ENCODE measurements around the gene ICAM3.

ICAM3 gene

GRCh38 chr19:10334588-10335351 lies 4.7 kb downstream of the ICAM3 start:
- peak overlapping the region; percentile 16 to 39 for H3K4me3 Mint-ChIP-seq
- H3K27me3 Mint-ChIP-seq = no peaks in the 10 kb centered on the region
- no peaks in the 10 kb centered on the region for H3K9me3 Mint-ChIP-seq
- H3K4me1 Mint-ChIP-seq = peaks cover 33 to 61% of the 10 kb centered on the region in 2 donors
- DNase-seq (no peak), ATAC-seq (replicated peaks) (no peak)
- H3K27ac Mint-ChIP-seq = peak overlapping the region; percentile 51
- H3K36me3 Mint-ChIP-seq = peaks cover 27 to 47% of the 10 kb centered on the region in 2 donors

GRCh38 chr19:10333758-10334587 lies 5.5 kb downstream of the ICAM3 start:
- Mint-ChIP-seq H3K4me1 (peaks cover 28 to 56% of the 10 kb centered on the region in 2 donors), H3K27me3 (no peaks in the 10 kb centered on the region), H3K27ac (peak overlapping the region; percentile 99), H3K36me3 (peaks cover 34 to 50% of the 10 kb centered on the region in 2 donors), H3K4me3 (peak overlapping the region; percentile 95 to 98), H3K9me3 (no peaks in the 10 kb centered on the region)
- no peak for DNase-seq
- ATAC-seq (replicated peaks) = peak; percentile 6 to 20

- Mint-ChIP-seq H3K4me1 (peaks cover 21 to 48% of the 10 kb centered on the region in 2 donors), H3K27me3 (no peaks in the 10 kb centered on the region), H3K27ac (peak within 1 kb of the TSS; percentile 99), H3K9me3 (no peaks in the 10 kb centered on the region), H3K4me3 (peak within 1 kb of the TSS; percentile 95 to 98), H3K36me3 (peaks cover 40 to 43% of the 10 kb centered on the region in 2 donors)
- ATAC-seq (replicated peaks) (peak; percentile 95 to 96), DNase-seq (peak; percentile 93)
Observed at GRCh38 chr19:10332965-10333757, 6.3 kb downstream of the ICAM3 start, which contains the start of gene RAVER1. RAVER1 (minus strand) TSS chr19:10333529; CDS start chr19:10333507, 22 bp downstream.

- Mint-ChIP-seq H3K4me1 (peaks cover 24 to 45% of the 10 kb centered on the region in 2 donors), H3K36me3 (peaks cover 44 to 49% of the 10 kb centered on the region in 2 donors), H3K27me3 (no peaks in the 10 kb centered on the region), H3K4me3 (peak overlapping the region; percentile 95 to 98), H3K27ac (peak overlapping the region; percentile 99), H3K9me3 (no peaks in the 10 kb centered on the region)
- ATAC-seq (replicated peaks) (no peak), DNase-seq (no peak)
Observed at GRCh38 chr19:10332158-10332964, 7.1 kb downstream of the ICAM3 start.

GRCh38 chr19:10329555-10329954 lies 9.9 kb downstream of the ICAM3 start:
- Mint-ChIP-seq H3K9me3 (no peaks in the 10 kb centered on the region), H3K4me1 (peaks cover 22 to 33% of the 10 kb centered on the region in 2 donors), H3K36me3 (peaks cover 36 to 43% of the 10 kb centered on the region in 2 donors), H3K27me3 (no peaks in the 10 kb centered on the region), H3K4me3 (no peak overlapping the region), H3K27ac (peak overlapping the region; percentile 51)
- DNase-seq (no peak), ATAC-seq (replicated peaks) (no peak)

- no peak for ATAC-seq (replicated peaks)
- Mint-ChIP-seq H3K9me3 (no peaks in the 10 kb centered on the region), H3K27ac (no peak overlapping the region), H3K36me3 (peaks cover 36 to 43% of the 10 kb centered on the region in 2 donors), H3K4me1 (peaks cover 18 to 25% of the 10 kb centered on the region in 2 donors), H3K4me3 (no peak overlapping the region), H3K27me3 (no peaks in the 10 kb centered on the region)
- DNase-seq = no peak
Observed at GRCh38 chr19:10328558-10329429, 10.6 kb downstream of the ICAM3 start.

GRCh38 chr19:10327793-10328192 lies 11.6 kb downstream of the ICAM3 start:
- no peaks in the 10 kb centered on the region for H3K9me3 Mint-ChIP-seq
- H3K27ac Mint-ChIP-seq = no peak overlapping the region
- ATAC-seq (replicated peaks) (no peak), DNase-seq (no peak)
- H3K36me3 Mint-ChIP-seq = peaks cover 30 to 39% of the 10 kb centered on the region in 2 donors
- H3K4me1 Mint-ChIP-seq = peaks cover 12 to 16% of the 10 kb centered on the region in 2 donors
- no peak overlapping the region for H3K4me3 Mint-ChIP-seq
- H3K27me3 Mint-ChIP-seq = no peaks in the 10 kb centered on the region

- H3K27ac Mint-ChIP-seq = no peak overlapping the region
- H3K9me3 Mint-ChIP-seq = no peaks in the 10 kb centered on the region
- H3K4me1 Mint-ChIP-seq = peaks cover 6 to 11% of the 10 kb centered on the region in 2 donors
- peaks cover 30 to 44% of the 10 kb centered on the region in 2 donors for H3K36me3 Mint-ChIP-seq
- H3K4me3 Mint-ChIP-seq = no peak overlapping the region
- no peaks in the 10 kb centered on the region for H3K27me3 Mint-ChIP-seq
- ATAC-seq (replicated peaks) = no peak
- DNase-seq = no peak
Observed at GRCh38 chr19:10325732-10326131, 13.7 kb downstream of the ICAM3 start.

- ATAC-seq (replicated peaks) (no peak), DNase-seq (no peak)
- peaks cover 3 to 6% of the 10 kb centered on the region in 2 donors for H3K4me1 Mint-ChIP-seq
- H3K9me3 Mint-ChIP-seq = no peaks in the 10 kb centered on the region
- H3K27ac Mint-ChIP-seq = peak overlapping the region; percentile 79
- H3K27me3 Mint-ChIP-seq = no peaks in the 10 kb centered on the region
- peaks cover 18 to 40% of the 10 kb centered on the region in 2 donors for H3K36me3 Mint-ChIP-seq
- H3K4me3 Mint-ChIP-seq = no peak overlapping the region
Observed at GRCh38 chr19:10321874-10322835, 17.3 kb downstream of the ICAM3 start.

- Mint-ChIP-seq H3K4me1 (peaks cover 5 to 9% of the 10 kb centered on the region in 2 donors), H3K27ac (no peak overlapping the region), H3K27me3 (no peaks in the 10 kb centered on the region), H3K9me3 (no peaks in the 10 kb centered on the region), H3K4me3 (no peak overlapping the region), H3K36me3 (peaks cover 22 to 45% of the 10 kb centered on the region in 2 donors)
- DNase-seq = no peak
- no peak for ATAC-seq (replicated peaks)
Observed at GRCh38 chr19:10321417-10321797, 18.0 kb downstream of the ICAM3 start.

- H3K9me3 Mint-ChIP-seq = no peaks in the 10 kb centered on the region
- DNase-seq (no peak), ATAC-seq (replicated peaks) (no peak)
- peaks cover 26 to 50% of the 10 kb centered on the region in 2 donors for H3K36me3 Mint-ChIP-seq
- H3K27me3 Mint-ChIP-seq = no peaks in the 10 kb centered on the region
- no peak overlapping the region for H3K4me3 Mint-ChIP-seq
- no peak overlapping the region for H3K27ac Mint-ChIP-seq
- H3K4me1 Mint-ChIP-seq = peaks cover 11 to 15% of the 10 kb centered on the region in 2 donors
Observed at GRCh38 chr19:10320602-10321416, 18.6 kb downstream of the ICAM3 start.
